ENCODE results near the gene RNF141.

DNA sequence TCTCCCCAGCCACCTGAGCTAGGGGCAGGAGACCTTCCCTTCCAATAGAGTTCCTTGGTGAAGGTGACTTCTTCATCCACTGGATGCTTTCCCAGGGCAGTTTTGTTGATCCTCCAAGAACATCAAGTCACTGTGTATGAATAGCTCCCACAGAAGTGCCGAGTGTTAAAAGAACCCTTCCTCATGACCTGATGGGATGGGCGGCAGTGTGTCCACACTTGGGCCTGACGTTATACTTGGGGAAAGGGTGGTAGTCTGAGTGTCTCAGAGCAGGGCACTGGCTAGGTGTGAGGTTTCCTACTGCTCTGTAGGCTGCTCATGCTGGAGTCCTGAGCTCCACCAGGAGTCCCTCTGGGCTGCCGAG lies 35.0 kb upstream of the RNF141 start:
- TF ChIP-seq ZNF263 (CRISPR knock-in tag; IDR thresholded peaks at IDR 0.05; ENCODE audit: low read depth) = no peak
- TF ChIP-seq, protein P1, sequence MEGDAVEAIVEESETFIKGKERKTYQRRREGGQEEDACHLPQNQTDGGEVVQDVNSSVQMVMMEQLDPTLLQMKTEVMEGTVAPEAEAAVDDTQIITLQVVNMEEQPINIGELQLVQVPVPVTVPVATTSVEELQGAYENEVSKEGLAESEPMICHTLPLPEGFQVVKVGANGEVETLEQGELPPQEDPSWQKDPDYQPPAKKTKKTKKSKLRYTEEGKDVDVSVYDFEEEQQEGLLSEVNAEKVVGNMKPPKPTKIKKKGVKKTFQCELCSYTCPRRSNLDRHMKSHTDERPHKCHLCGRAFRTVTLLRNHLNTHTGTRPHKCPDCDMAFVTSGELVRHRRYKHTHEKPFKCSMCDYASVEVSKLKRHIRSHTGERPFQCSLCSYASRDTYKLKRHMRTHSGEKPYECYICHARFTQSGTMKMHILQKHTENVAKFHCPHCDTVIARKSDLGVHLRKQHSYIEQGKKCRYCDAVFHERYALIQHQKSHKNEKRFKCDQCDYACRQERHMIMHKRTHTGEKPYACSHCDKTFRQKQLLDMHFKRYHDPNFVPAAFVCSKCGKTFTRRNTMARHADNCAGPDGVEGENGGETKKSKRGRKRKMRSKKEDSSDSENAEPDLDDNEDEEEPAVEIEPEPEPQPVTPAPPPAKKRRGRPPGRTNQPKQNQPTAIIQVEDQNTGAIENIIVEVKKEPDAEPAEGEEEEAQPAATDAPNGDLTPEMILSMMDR (IDR thresholded peaks at IDR 0.05) = no peak
- no peak for TF ChIP-seq JUN (CRISPR knock-in tag; IDR thresholded peaks at IDR 0.05)

Data from WTC11 (cell line).